ENCODE data around the gene MFSD6.

MFSD6 gene

GRCh38 chr2:190529486-190530247 is 121.5 kb downstream of the MFSD6 start:
- DNase-seq (ENCODE audit: low spot score) (no peak), FAIRE-seq (no peak)

GRCh38 chr2:190530248-190530900 is 122.2 kb downstream of the MFSD6 start:
- DNase-seq (ENCODE audit: low spot score) (no peak), FAIRE-seq (no peak)

- no peak for FAIRE-seq
- no peak for DNase-seq (ENCODE audit: low spot score)
These were observed 124.4 kb downstream of the MFSD6 start for GRCh38 chr2:190532581-190532980.

- DNase-seq (ENCODE audit: low spot score) (no peak), FAIRE-seq (no peak)
These were observed 125.2 kb downstream of the MFSD6 start for GRCh38 chr2:190533175-190533967.

GRCh38 chr2:190533968-190534309 is 125.8 kb downstream of the MFSD6 start:
- DNase-seq (ENCODE audit: low spot score) (peak; percentile 21), FAIRE-seq (no peak)

GRCh38 chr2:190534310-190535120 is 126.4 kb downstream of the MFSD6 start, which contains the start of gene NEMP2:
NEMP2 (minus strand) TSS chr2:190534722; CDS start chr2:190534655, 67 bp downstream.
- FAIRE-seq (no peak), DNase-seq (ENCODE audit: low spot score) (peak; percentile 90)

- no peak for FAIRE-seq
- DNase-seq (ENCODE audit: low spot score) = no peak
These were observed 126.9 kb downstream of the MFSD6 start for GRCh38 chr2:190535121-190535439.

GRCh38 chr2:190535586-190535985 is 127.4 kb downstream of the MFSD6 start:
- DNase-seq (ENCODE audit: low spot score) (no peak), FAIRE-seq (no peak)

- no peak for DNase-seq (ENCODE audit: low spot score)
- no peak for FAIRE-seq
These were observed 129.6 kb downstream of the MFSD6 start for GRCh38 chr2:190537765-190538164.

GRCh38 chr2:190538201-190538600 is 130.0 kb downstream of the MFSD6 start:
- DNase-seq (ENCODE audit: low spot score) = no peak
- FAIRE-seq = no peak

GRCh38 chr2:190540048-190540447 is 131.9 kb downstream of the MFSD6 start:
- DNase-seq (ENCODE audit: low spot score) = no peak
- no peak for FAIRE-seq

GRCh38 chr2:190545093-190545492 is 136.9 kb downstream of the MFSD6 start:
- FAIRE-seq (no peak), DNase-seq (ENCODE audit: low spot score) (no peak)

GRCh38 chr2:190545555-190546385 is 137.6 kb downstream of the MFSD6 start:
- no peak for DNase-seq (ENCODE audit: low spot score)
- no peak for FAIRE-seq

GRCh38 chr2:190546734-190547133 is 138.6 kb downstream of the MFSD6 start:
- FAIRE-seq (no peak), DNase-seq (ENCODE audit: low spot score) (no peak)

- DNase-seq (ENCODE audit: low spot score) (no peak), FAIRE-seq (no peak)
These were observed 139.7 kb downstream of the MFSD6 start for GRCh38 chr2:190547886-190548285.

- no peak for DNase-seq (ENCODE audit: low spot score)
- no peak for FAIRE-seq
These were observed 142.0 kb downstream of the MFSD6 start for GRCh38 chr2:190550137-190550536.

Measured in urothelium cell line (cell line).